BLaER1 (cell line): ENCODE data around the gene MSANTD3.

ENCODE experiments used
- H3K27ac ChIP-seq: shearing (Covaris generic); formaldehyde crosslinking; 2 replicates; pipeline ENCODE4 v1.8.1; 2022
- H3K27me3 ChIP-seq: shearing (Covaris generic); formaldehyde crosslinking; 2 replicates; pipeline ENCODE4 v1.8.1; 2022
- H3K36me3 ChIP-seq: shearing (Covaris generic); formaldehyde crosslinking; 2 replicates; pipeline ENCODE4 v1.8.1; 2022
- H3K4me1 ChIP-seq: shearing (Covaris generic); formaldehyde crosslinking; 2 replicates; pipeline ENCODE4 v1.8.1; 2022
- H3K4me2 ChIP-seq: shearing (Covaris generic); formaldehyde crosslinking; 2 replicates; pipeline ENCODE4 v1.8.1; 2022
- H3K4me3 ChIP-seq: shearing (Covaris generic); formaldehyde crosslinking; 2 replicates; pipeline ENCODE4 v1.8.1; 2022
- H3K9ac ChIP-seq: shearing (Covaris generic); formaldehyde crosslinking; 2 replicates; pipeline ENCODE4 v1.8.1; 2022
- H3K9me3 ChIP-seq: shearing (Covaris generic); formaldehyde crosslinking; 2 replicates; pipeline ENCODE4 v1.8.1; 2022
- H4K20me1 ChIP-seq: shearing (Covaris generic); formaldehyde crosslinking; 2 replicates; pipeline ENCODE4 v1.8.1; 2022
- Cebpa-rat ChIP-seq: shearing (Covaris generic); IDR thresholded peaks from 2 replicates; pipeline ENCODE4 v1.8.1; 2022

Gene MSANTD3

DNA sequence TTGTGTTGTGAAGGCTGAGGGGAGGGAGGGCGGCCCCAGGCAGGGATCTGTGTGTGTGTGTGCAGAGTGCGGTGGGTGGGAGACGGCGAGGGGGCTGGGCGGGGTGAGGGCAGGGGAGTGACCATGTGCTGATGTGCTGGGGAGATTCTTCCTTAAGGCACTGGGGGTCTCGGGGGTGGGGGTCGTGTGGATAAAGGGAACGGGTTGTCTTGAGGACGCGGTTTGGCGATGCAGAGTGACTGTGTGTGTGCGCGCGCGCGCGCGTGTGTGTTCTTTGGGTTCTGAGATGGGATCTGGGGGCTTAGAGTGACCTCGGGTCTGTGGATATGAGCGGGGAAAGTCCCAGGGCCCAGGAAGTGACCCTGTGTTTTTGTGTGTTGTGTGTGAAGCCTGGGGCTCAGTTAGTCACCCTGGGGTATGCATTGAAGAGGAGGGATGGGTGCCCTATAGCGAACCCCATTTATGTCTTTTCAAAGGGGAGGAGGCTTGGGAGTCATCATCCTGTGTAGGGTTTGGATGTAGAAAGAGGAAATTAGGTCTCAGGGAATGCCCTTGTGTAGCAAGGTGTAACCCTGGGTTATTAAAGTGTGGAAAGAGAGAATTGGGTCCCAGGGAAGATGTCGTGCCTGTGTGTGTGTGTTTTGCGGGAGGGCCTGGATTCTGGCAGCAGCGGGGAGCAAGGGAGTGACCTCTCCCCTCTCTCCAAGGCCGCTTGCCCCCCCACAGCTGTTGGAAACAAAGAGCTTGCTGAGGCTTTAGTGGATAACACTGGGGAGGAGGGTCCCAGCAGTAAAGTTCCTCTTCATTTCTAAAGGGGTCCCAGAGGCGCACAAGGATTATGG is 47.4 kb downstream of the MSANTD3 start:
- Histone ChIP-seq H3K9ac (peak overlapping the region; percentile 87), H3K4me3 (peak overlapping the region; percentile 95)

DNA sequence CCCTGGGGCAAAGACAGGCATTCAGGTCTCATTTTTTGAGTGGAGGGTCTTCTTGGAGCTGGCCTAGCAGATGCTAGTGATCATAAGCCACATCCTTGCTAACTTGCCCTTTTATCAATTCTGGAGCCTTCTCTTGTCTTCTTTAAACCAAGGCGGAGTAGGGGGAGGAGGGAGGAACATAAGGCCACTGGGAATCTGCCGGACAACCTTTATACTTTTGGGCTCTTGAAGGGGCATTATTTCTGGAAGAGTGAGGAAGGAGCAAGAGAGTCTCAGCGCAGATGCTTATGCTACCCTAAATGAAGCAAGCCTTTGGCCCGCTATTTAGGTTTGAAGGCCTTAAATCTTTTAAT is 48.0 kb downstream of the MSANTD3 start:
- Histone ChIP-seq H3K27ac (no peak overlapping the region), H3K27me3 (no peaks in the 10 kb centered on the region), H3K4me3 (peak overlapping the region; percentile 95; the same call in 1 of the 2 replicates), H3K9me3 (peaks cover 9% of the 10 kb centered on the region), H3K4me2 (peak overlapping the region; percentile 89), H3K36me3 (peaks cover 13% of the 10 kb centered on the region; the same call in 1 of the 2 replicates), H3K9ac (0 out of 2 replicates have a peak overlapping the region, but pooled peaks have one; percentile 87), H3K4me1 (peaks cover 23% of the 10 kb centered on the region), H4K20me1 (peaks cover 8% of the 10 kb centered on the region; the same call in 1 of the 2 replicates)
- no peak for TF ChIP-seq Cebpa-rat

More for the DNA sequence above, 47.4 kb downstream of the MSANTD3 start:
- Histone ChIP-seq H3K27ac (peak overlapping the region; percentile 83), H3K36me3 (peaks cover 7% of the 10 kb centered on the region; the same call in 1 of the 2 replicates), H3K4me1 (peaks cover 23% of the 10 kb centered on the region), H4K20me1 (peaks cover 8% of the 10 kb centered on the region; the same call in 1 of the 2 replicates), H3K9me3 (peaks cover 3% of the 10 kb centered on the region), H3K27me3 (no peaks in the 10 kb centered on the region), H3K4me2 (peak overlapping the region; percentile 89)
- TF ChIP-seq Cebpa-rat: no peak

DNA sequence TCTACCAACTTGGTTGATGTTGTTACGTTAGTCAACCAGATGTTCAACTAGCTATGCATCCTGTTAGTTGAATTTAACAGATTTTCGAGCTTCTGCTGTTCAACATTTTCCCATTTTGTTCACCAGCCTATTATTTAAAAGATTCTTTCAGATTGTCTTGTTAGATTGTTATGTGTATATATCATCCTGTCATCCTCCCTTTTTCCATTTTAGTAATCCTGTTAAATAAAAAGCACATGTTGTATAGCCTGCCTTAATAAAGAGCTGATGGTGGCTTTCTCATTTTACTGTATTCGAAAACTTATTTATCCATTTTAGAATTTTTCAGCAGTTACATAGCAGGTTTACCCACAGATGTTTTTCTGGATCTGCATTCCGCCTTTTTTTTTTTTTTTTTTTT is 50.3 kb downstream of the MSANTD3 start:
- no peaks in the 10 kb centered on the region for H3K27me3 ChIP-seq
- peaks cover 12% of the 10 kb centered on the region for H3K9me3 ChIP-seq
- peaks cover 16% of the 10 kb centered on the region; the same call in 1 of the 2 replicates for H3K36me3 ChIP-seq
- peaks cover 22% of the 10 kb centered on the region for H3K4me1 ChIP-seq
- peaks cover 8% of the 10 kb centered on the region; the same call in 1 of the 2 replicates for H4K20me1 ChIP-seq
- no peak overlapping the region for H3K4me3 ChIP-seq
- TF ChIP-seq Cebpa-rat: no peak
- H3K9ac ChIP-seq: no peak overlapping the region
- no peak overlapping the region for H3K27ac ChIP-seq
- no peak overlapping the region for H3K4me2 ChIP-seq

DNA sequence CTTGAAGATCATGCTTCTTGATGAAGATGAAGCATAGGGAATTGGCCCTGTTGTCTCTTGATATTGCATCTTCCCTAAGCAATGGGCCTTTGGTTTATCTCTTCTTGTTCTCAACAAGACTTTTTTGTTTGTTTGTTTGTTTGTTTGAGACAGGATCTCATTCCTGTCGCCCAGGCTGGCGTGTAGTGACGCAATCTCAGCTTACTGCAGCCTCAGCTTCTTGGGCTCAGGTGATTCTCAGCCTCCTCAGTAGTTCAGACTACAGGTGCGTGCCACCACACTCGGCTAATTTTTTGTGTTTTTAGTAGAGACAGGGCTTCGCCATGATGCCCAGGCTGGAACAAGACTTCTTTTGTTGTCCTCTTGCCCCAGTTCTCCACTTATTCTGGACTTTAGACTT is 51.2 kb downstream of the MSANTD3 start:
- no peak overlapping the region for H3K4me3 ChIP-seq
- H3K4me2 ChIP-seq: no peak overlapping the region
- H3K36me3 ChIP-seq: peaks cover 16% of the 10 kb centered on the region; the same call in 1 of the 2 replicates
- H3K4me1 ChIP-seq: peaks cover 17% of the 10 kb centered on the region
- H3K27me3 ChIP-seq: no peaks in the 10 kb centered on the region
- no peak for TF ChIP-seq Cebpa-rat
- no peak overlapping the region for H3K9ac ChIP-seq
- peaks cover 8% of the 10 kb centered on the region; the same call in 1 of the 2 replicates for H4K20me1 ChIP-seq
- H3K27ac ChIP-seq: no peak overlapping the region
- peaks cover 12% of the 10 kb centered on the region for H3K9me3 ChIP-seq

DNA sequence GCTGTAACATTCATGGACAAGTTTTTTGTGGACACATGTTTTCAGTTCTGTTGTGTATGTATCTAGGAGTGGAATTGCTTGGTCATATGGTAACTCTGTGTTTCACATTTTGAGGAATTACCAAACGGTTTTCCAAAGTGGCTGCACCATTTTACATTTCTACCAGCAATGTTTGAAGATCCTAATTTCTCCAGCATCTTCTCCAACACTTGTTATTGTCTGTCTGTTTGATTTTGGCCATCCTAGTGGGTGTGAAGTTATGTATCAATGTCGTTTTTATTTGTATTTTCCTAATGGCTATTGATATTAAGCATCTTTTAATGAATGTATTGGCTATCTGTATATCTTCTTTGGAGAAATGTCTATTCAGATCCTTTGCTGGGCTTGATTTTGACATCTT is 52.9 kb downstream of the MSANTD3 start:
- Histone ChIP-seq H3K9me3 (peaks cover 18% of the 10 kb centered on the region), H3K36me3 (peaks cover 16% of the 10 kb centered on the region; the same call in 1 of the 2 replicates), H3K4me2 (no peak overlapping the region), H3K27me3 (no peaks in the 10 kb centered on the region), H3K27ac (no peak overlapping the region), H3K9ac (no peak overlapping the region), H3K4me1 (peaks cover 9% of the 10 kb centered on the region), H3K4me3 (no peak overlapping the region), H4K20me1 (peaks cover 5% of the 10 kb centered on the region; the same call in 1 of the 2 replicates)
- no peak for TF ChIP-seq Cebpa-rat

DNA sequence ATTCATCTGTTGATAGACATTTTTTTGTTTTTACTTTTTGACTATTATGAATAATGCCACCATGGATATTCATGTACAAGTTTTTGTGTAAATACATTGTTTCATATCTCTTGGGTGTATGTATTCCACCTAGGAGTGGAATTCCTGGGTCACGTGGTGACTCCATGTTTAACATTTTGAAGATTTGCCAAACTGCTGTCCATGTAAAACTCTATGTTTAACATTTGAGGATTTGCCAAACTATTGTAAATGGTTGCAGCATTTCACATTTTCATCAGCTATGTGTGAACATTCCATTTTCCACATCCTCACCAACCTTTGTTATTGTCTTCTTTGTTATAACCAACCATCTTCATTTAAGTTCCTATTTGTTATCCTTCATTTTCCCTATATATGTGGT is 58.3 kb downstream of the MSANTD3 start:
- H3K27ac ChIP-seq: no peak overlapping the region
- no peaks in the 10 kb centered on the region for H4K20me1 ChIP-seq
- H3K4me1 ChIP-seq: peaks cover 8% of the 10 kb centered on the region
- no peak for TF ChIP-seq Cebpa-rat
- H3K4me2 ChIP-seq: no peak overlapping the region
- peaks cover 6% of the 10 kb centered on the region; the same call in 1 of the 2 replicates for H3K9me3 ChIP-seq
- H3K36me3 ChIP-seq: peaks cover under 1% of the 10 kb centered on the region; the same call in 1 of the 2 replicates
- no peak overlapping the region for H3K9ac ChIP-seq
- H3K27me3 ChIP-seq: no peaks in the 10 kb centered on the region
- no peak overlapping the region for H3K4me3 ChIP-seq

DNA sequence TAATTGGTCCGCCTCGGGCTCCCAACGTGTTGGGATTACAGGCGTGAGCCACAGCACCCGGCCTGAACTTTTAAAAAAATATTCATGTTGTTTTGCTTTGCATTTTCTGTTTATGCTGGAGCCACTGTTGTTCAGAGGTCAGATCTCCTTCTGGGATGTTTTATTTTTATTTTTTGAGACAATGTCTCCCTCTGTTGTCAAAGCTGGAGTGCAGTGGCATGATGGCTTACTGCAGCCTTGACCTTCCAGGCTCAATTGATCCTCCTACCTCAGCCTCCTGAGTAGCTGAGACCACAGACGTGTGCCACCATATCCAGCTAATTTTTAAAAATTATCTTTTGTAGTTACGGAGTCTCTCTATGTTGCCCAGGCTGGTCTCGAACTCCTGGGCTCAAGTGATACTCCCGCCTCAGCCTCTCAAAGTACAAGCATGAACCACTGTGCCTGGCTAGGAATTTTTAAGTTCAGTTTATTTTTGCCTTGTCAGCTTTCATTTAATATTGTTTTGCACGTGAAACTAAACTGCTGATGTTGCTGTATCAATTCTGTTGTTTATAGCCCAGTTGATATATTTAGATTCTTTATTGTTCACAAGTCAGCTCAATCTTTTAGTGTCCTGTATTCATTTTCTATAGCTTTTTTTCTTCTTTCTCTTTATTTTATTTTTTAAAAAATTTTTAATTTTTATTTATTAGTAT is 59.7 kb downstream of the MSANTD3 start:
- Histone ChIP-seq H3K4me1 (peaks cover 17% of the 10 kb centered on the region), H3K9me3 (peaks cover 6% of the 10 kb centered on the region; the same call in 1 of the 2 replicates), H3K4me3 (no peak overlapping the region), H3K27ac (no peak overlapping the region), H3K4me2 (no peak overlapping the region), H3K27me3 (no peaks in the 10 kb centered on the region), H4K20me1 (no peaks in the 10 kb centered on the region), H3K36me3 (no peaks in the 10 kb centered on the region), H3K9ac (no peak overlapping the region)
- TF ChIP-seq Cebpa-rat: no peak

DNA sequence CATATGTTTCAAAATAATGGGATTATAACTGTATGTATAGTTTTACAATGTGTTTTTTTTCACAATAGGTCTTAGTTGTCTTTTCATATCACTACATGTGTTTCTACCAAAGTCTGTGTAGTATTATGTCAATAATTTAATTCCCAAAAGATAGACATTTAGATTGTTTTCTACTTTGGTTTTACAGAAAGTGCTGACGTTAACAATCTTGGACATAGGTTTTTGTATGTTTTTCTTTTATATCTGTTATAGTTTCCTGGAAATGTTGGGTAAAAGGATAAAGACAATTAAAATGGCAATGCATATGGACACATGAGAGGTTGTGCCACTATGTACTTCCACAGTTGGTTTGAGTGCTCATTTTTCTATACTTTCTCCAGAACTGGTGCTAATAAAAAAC is 61.2 kb downstream of the MSANTD3 start:
- TF ChIP-seq Cebpa-rat: no peak
- H3K9me3 ChIP-seq: peaks cover 6% of the 10 kb centered on the region; the same call in 1 of the 2 replicates
- peaks cover 17% of the 10 kb centered on the region for H3K4me1 ChIP-seq
- H3K4me3 ChIP-seq: no peak overlapping the region
- no peaks in the 10 kb centered on the region for H3K27me3 ChIP-seq
- H4K20me1 ChIP-seq: no peaks in the 10 kb centered on the region
- no peak overlapping the region for H3K27ac ChIP-seq
- H3K4me2 ChIP-seq: no peak overlapping the region
- no peaks in the 10 kb centered on the region for H3K36me3 ChIP-seq
- no peak overlapping the region for H3K9ac ChIP-seq

DNA sequence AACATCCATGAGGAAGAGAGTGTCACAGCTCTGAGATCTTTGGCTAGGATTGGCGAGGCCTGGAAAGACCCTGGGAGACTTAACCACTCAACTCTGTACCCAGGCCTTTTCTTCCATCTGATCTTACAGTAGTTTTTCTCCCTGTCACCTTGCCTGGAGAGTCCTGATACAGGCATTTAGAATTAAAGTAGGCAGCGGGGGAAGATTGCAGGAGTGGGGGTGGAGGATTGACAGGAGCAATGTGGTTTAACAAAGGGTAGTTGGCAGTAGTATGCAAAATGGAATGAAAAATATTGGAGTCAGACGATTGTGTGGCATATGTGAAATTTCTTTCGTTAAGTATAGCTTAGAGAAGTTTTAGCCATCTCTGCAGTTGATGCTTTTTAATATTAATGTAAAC is 62.9 kb downstream of the MSANTD3 start:
- Histone ChIP-seq H3K4me1 (peaks cover 17% of the 10 kb centered on the region), H3K27ac (no peak overlapping the region), H4K20me1 (peaks cover under 1% of the 10 kb centered on the region; the same call in 1 of the 2 replicates), H3K9ac (no peak overlapping the region), H3K36me3 (no peaks in the 10 kb centered on the region), H3K4me2 (peak overlapping the region; percentile 23), H3K9me3 (no peaks in the 10 kb centered on the region), H3K4me3 (no peak overlapping the region), H3K27me3 (no peaks in the 10 kb centered on the region)
- no peak for TF ChIP-seq Cebpa-rat

DNA sequence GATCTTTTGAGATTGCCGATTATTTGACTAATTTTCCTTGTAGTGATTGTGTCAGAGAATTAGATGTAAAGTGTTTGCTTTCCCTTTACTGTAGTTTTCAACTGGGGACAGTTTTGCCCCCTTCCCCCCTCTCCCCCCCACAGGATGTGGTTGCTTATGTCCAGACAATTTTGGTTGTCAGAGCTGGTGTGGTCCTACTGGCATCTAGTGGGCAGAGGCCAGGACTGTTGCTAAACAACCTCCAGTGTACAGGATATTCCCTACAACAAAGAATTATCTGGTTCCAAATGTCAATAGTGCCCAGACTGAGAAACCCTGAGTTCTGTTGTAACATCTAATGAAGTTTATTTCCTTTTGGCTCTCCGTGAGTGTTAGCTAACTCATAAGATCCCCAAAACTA is 66.0 kb downstream of the MSANTD3 start:
- Histone ChIP-seq H3K4me2 (no peak overlapping the region), H3K27ac (no peak overlapping the region), H3K27me3 (no peaks in the 10 kb centered on the region), H3K4me3 (no peak overlapping the region), H3K9ac (no peak overlapping the region), H3K4me1 (peaks cover 17% of the 10 kb centered on the region), H4K20me1 (peaks cover 25% of the 10 kb centered on the region), H3K9me3 (no peaks in the 10 kb centered on the region), H3K36me3 (no peaks in the 10 kb centered on the region)
- TF ChIP-seq Cebpa-rat: no peak
